HK-2 (cell line): ENCODE measurements around the gene VGLL1.

Experiments
- DNase-seq: peaks from one replicate; pipeline ENCODE4 v3.0.0-alpha.2; 2018; ENCODE audit not compliant: unreplicated experiment

VGLL1 gene

GRCh38 chrX:136555694-136556093 is 23.7 kb downstream of the VGLL1 start:
- DNase-seq, result no peak

GRCh38 chrX:136572030-136572429 is 40.0 kb downstream of the VGLL1 start:
- no peak for DNase-seq

DNA sequence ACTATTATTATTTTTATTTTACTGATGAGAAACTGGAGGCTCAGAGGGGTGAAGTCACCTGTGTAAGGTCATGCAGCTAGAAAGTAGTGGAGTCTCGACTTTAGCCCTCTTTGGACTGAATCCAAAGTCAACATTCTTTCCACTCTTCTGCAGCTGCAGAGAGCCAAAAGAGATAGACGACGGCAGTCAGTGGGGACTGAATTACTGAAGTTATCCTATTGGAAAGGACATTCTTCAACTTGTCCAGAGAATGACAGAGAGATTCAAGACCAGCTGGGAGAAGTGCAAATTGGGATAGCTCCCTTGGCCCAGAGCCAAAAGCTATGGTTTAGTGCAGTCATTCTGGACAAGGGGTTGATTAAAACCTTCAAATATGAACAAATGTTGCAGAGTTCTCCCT is 42.5 kb downstream of the VGLL1 start:
- no peak for DNase-seq

- peak; percentile 30 for DNase-seq
These were observed 45.5 kb downstream of the VGLL1 start for GRCh38 chrX:136577552-136577951.

- no peak for DNase-seq
These were observed 48.3 kb downstream of the VGLL1 start for GRCh38 chrX:136580316-136580715.

GRCh38 chrX:136582624-136583023 is 50.6 kb downstream of the VGLL1 start:
- DNase-seq, result no peak

DNA sequence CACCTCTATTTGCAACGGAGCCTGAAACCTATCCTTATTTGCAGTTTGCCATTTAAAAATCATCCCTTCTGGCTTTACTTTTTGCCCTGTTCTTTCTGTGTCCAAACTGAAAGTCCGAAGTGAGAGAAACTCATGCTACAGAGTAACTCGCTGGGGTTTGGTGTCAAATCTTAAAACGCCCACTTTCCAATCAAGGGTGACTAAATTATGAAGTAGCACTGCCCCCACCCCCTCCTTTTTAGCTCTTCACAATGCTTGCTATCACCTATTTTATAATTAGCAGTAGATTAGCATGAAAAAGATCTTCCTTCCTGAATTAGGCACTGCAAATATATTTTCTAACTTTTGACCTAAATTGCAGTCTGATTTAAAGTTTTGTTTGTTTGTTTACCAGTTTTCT is 52.5 kb downstream of the VGLL1 start:
- no peak for DNase-seq

DNA sequence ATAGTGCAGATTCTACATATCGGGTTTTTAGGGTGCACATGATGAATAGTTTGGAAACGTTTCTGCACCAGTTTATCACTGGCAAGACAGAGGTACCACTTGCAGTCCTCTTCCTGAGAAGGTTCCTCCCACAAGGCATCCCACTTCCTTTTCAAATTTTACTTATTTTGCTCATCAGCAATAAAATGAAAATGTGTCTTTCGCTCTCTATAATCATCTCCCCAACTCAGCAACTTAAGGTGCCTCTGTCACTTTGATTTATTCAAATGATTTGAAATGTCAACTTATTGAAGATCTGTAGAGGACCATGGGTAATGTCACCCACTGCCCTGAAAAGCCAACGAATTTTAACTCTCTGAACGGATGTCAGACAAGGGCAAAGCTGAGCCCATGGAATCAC is 53.2 kb downstream of the VGLL1 start:
- DNase-seq, result no peak

DNA sequence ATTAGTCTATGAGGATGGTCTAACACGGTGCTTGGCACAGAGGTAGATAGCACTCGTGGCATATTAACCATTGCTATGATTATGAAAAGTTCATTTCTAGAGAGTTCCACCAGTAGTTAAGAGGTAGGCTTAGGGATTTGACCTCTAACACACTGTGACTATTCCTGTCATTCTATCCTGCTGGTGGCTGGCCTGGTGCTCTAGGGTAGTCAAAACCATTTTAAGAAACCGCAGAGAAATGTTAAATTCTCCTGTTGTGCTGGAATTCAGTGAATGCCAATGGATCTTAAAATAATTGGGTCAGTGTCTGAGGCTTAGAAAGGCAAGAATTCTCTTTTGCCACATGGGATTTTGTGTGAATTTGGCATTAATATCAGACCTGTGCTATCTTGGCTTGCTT is 53.9 kb downstream of the VGLL1 start:
- DNase-seq, result no peak

DNA sequence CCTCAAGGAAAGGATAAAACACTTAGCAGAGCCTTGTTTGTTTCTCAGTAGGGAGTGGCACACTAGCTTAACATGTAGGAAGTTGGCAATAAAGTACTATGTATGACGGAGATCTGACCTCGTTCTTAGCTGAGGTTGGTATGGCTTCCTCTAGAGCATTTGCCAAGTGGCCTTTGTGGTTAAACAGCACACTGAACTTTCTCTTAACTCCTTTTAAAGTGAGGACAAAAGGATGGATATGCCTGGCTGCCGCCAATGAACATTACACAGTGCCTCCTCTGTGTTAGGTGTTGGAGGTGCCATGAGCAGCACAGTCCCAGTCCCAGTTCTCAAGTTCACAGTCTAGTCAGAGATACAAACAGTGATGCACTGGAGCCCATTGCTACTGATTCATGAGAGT is 54.4 kb downstream of the VGLL1 start:
- no peak for DNase-seq

GRCh38 chrX:136587532-136587931 is 55.5 kb downstream of the VGLL1 start:
- no peak for DNase-seq

DNA sequence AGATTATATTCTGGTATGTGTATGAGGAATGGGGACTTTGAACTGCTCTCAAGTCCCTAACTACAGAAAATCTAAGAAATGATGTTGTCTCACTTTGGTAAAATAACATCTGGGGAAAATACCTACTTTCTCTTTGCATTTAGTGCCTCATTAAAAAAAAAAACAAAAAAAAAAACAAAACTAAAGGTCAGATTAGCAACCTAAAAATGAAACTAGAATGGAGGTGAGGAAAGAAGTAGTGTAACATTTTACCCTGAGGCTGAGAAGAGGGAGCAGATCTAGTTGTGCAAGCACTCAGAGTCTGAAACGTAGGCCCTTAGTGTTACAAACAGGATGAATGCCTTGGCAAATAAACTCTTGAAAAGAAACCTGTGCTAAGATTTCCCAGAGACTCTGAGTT is 56.0 kb downstream of the VGLL1 start:
- DNase-seq, result no peak

- no peak for DNase-seq
These were observed 58.0 kb downstream of the VGLL1 start for GRCh38 chrX:136589966-136590365.

DNA sequence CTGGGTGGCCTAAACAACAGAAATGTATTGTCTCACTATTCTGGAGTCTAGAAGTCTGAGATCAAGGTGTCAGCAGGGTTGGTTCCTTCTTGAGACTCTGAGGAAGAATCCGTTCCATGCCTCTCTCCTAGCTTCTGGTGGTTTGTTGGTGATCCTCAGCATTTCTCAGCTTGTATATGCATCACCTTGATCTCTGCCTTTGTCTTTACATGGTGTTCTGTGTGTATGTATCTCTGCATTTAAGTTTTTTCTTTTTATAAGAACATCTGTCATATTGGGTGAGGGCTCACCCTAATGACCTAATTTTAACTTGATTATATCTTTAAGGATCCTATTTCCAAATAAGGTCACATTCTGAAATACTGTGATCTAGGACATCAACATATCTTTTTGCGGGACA is 65.3 kb downstream of the VGLL1 start:
- DNase-seq, result no peak

DNA sequence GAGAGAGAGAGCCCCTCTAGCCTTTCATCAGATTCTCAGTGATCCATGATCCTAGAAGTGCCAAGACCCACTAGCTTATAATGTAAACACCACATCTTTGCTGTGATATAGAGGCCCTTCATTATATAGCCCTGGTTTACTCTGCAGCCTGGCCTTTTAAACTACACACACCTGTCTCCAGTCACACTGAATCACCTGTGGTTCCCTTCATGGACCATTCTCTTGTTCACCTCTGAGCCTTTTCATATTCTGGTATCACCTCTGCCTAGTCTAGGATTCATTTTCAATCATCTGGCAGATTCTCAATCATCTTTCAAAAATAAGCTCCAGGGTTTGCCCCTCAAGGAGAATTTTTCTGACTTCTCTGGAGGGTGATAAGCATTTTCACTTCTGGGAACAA is 65.9 kb downstream of the VGLL1 start:
- no peak for DNase-seq

DNA sequence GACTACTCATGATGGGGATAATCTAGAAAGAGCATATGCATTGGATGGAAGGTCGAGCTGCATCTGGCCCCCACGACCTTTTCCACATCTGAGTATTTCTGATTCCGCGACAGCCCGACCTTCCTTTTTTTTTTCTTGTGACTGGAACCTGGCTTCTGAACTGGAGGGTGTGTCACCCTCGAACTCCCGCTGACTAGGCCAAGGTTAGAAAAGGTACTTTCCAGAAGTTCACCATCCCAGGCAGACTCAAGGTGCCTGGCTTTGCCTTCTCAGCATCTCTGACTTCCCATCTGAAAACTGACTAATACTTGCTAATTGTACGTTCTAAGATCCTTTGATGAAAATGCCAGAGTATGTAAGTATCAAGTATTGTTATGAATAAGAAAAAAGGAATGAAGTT is 66.6 kb downstream of the VGLL1 start:
- no peak for DNase-seq

GRCh38 chrX:136600059-136600458 is 68.0 kb downstream of the VGLL1 start:
- no peak for DNase-seq
